ENCODE results near the gene IGFL4. TPM values are rescaled to one million over a fixed set of nuclear protein-coding genes. Genes with fewer than 3 reads are reported as not detected.

Gene IGFL4
- total and polyA plus RNA-seq, 9 of the 15 experiments (the other 6 are each of a cell fraction or from before 2014, with no cell fraction given), result not detected

GRCh38 chr19:45994998-45995714 is 45.6 kb downstream of the IGFL4 start, which contains the start of gene CCDC61 (continued):
- TF ChIP-seq ARID4B (CRISPR knock-in tag; IDR thresholded peaks at IDR 0.05), result peak; percentile 54; the same call in 1 of the 2 replicates
- TF ChIP-seq DACH1 (IDR thresholded peaks at IDR 0.05; ENCODE audit: partially characterized antibody), result no peak
- TF ChIP-seq ATF2 (CRISPR knock-in tag; IDR thresholded peaks at IDR 0.05), result no peak
- TF ChIP-seq SRF (CRISPR knock-in tag; IDR thresholded peaks at IDR 0.05), result 0 out of 4 replicates have a peak, but pooled peaks of 1 of the 2 experiments have one; percentile 51
- peak; percentile 65 for TF ChIP-seq TAF9B (IDR thresholded peaks at IDR 0.05; ENCODE audit: partially characterized antibody)
- no peak for TF ChIP-seq PRPF4 (IDR thresholded peaks at IDR 0.05; ENCODE audit: insufficient read depth, low read depth, low read length, poor library complexity, severe bottlenecking)
- no peak for TF ChIP-seq ZNF133 (CRISPR knock-in tag; IDR thresholded peaks at IDR 0.05)
- TF ChIP-seq CHD1 (IDR thresholded peaks at IDR 0.05; ENCODE audit: low read length), result no peak
- no peak for TF ChIP-seq ZNF175 (CRISPR knock-in tag; IDR thresholded peaks at IDR 0.05; ENCODE audit: low read depth)
- TF ChIP-seq EGR1 (conservative IDR thresholded peaks at IDR 0.05), result peak; percentile 46
- TF ChIP-seq IFI16 (CRISPR knock-in tag; IDR thresholded peaks at IDR 0.05), result no peak
- peak; percentile 57; the same call in 1 of the 2 replicates for TF ChIP-seq RREB1 (CRISPR knock-in tag; IDR thresholded peaks at IDR 0.05)
- TF ChIP-seq LCOR (CRISPR knock-in tag; IDR thresholded peaks at IDR 0.05), result 0 out of 2 replicates have a peak, but pooled peaks have one; percentile 52
